ENCODE data around the gene AFAP1L2. TPM values are rescaled to one million over a fixed set of nuclear protein-coding genes. Genes with fewer than 3 reads are reported as not detected.

AFAP1L2 gene
- total RNA-seq, 1 experiment from 2014 or later = 2.1 TPM

- no peak for DNase-seq (ENCODE audit: low read depth in 1 of 2, low spot score in 2 of 2)
- Histone ChIP-seq H3K4me1 (replicated peaks) (peaks cover 25% of the 10 kb centered on the region), H3K27me3 (replicated peaks) (no peaks in the 10 kb centered on the region), H3K27ac (no peak overlapping the region), H3K9me3 (replicated peaks) (no peaks in the 10 kb centered on the region), H3K36me3 (no peaks in the 10 kb centered on the region), H3K4me3 (no peak overlapping the region)
Observed at GRCh38 chr10:114262496-114262895, 141.8 kb downstream of the AFAP1L2 start.

GRCh38 chr10:114261076-114261475, 143.2 kb downstream of the AFAP1L2 start:
- no peak overlapping the region for H3K4me3 ChIP-seq
- H3K27me3 ChIP-seq (replicated peaks) = no peaks in the 10 kb centered on the region
- H3K9me3 ChIP-seq (replicated peaks) = no peaks in the 10 kb centered on the region
- H3K27ac ChIP-seq = peak overlapping the region; percentile 29; the same call in 1 of the 2 replicates
- H3K36me3 ChIP-seq = no peaks in the 10 kb centered on the region
- peaks cover 25% of the 10 kb centered on the region for H3K4me1 ChIP-seq (replicated peaks)
- peak in 1 of 2 experiments; percentile 54 for DNase-seq (ENCODE audit: low read depth in 1 of 2, low spot score in 2 of 2)

- Histone ChIP-seq H3K4me1 (replicated peaks) (peaks cover 25% of the 10 kb centered on the region), H3K27ac (no peak overlapping the region; the same call in 1 of the 2 replicates), H3K36me3 (no peaks in the 10 kb centered on the region), H3K4me3 (no peak overlapping the region), H3K27me3 (replicated peaks) (no peaks in the 10 kb centered on the region), H3K9me3 (replicated peaks) (no peaks in the 10 kb centered on the region)
- DNase-seq (ENCODE audit: low read depth in 1 of 2, low spot score in 2 of 2) = no peak
Observed at GRCh38 chr10:114260366-114260765, 143.9 kb downstream of the AFAP1L2 start.

- no peak overlapping the region for H3K27ac ChIP-seq
- H3K27me3 ChIP-seq (replicated peaks) = no peaks in the 10 kb centered on the region
- no peak overlapping the region for H3K4me3 ChIP-seq
- no peaks in the 10 kb centered on the region for H3K36me3 ChIP-seq
- no peaks in the 10 kb centered on the region for H3K9me3 ChIP-seq (replicated peaks)
- DNase-seq (ENCODE audit: low read depth in 1 of 2, low spot score in 2 of 2) = no peak
- peaks cover 25% of the 10 kb centered on the region for H3K4me1 ChIP-seq (replicated peaks)
Observed at GRCh38 chr10:114259824-114260223, 144.5 kb downstream of the AFAP1L2 start.

- DNase-seq (ENCODE audit: low read depth in 1 of 2, low spot score in 2 of 2) = peak in 1 of 2 experiments; percentile 7
- no peaks in the 10 kb centered on the region for H3K27me3 ChIP-seq (replicated peaks)
- H3K9me3 ChIP-seq (replicated peaks) = no peaks in the 10 kb centered on the region
Observed at GRCh38 chr10:114258274-114258840, 145.9 kb downstream of the AFAP1L2 start.

GRCh38 chr10:114257498-114257897, 146.8 kb downstream of the AFAP1L2 start:
- Histone ChIP-seq H3K36me3 (no peaks in the 10 kb centered on the region), H3K27me3 (replicated peaks) (no peaks in the 10 kb centered on the region), H3K4me1 (replicated peaks) (peaks cover 25% of the 10 kb centered on the region), H3K4me3 (no peak overlapping the region), H3K9me3 (replicated peaks) (no peaks in the 10 kb centered on the region), H3K27ac (no peak overlapping the region)
- DNase-seq (ENCODE audit: low read depth in 1 of 2, low spot score in 2 of 2) = no peak

More at GRCh38 chr10:114258274-114258840, 145.9 kb downstream of the AFAP1L2 start:
- H3K27ac ChIP-seq = no peak overlapping the region
- H3K4me3 ChIP-seq = no peak overlapping the region
- H3K4me1 ChIP-seq (replicated peaks) = peaks cover 25% of the 10 kb centered on the region
- no peaks in the 10 kb centered on the region for H3K36me3 ChIP-seq

GRCh38 chr10:114256822-114257221, 147.5 kb downstream of the AFAP1L2 start:
- no peak for DNase-seq (ENCODE audit: low read depth in 1 of 2, low spot score in 2 of 2)
- Histone ChIP-seq H3K4me1 (replicated peaks) (peaks cover 25% of the 10 kb centered on the region), H3K36me3 (no peaks in the 10 kb centered on the region), H3K4me3 (no peak overlapping the region), H3K27ac (no peak overlapping the region), H3K9me3 (replicated peaks) (no peaks in the 10 kb centered on the region), H3K27me3 (replicated peaks) (no peaks in the 10 kb centered on the region)

GRCh38 chr10:114256008-114256765, 148.1 kb downstream of the AFAP1L2 start:
- Histone ChIP-seq H3K36me3 (no peaks in the 10 kb centered on the region), H3K9me3 (replicated peaks) (no peaks in the 10 kb centered on the region), H3K4me1 (replicated peaks) (peaks cover 19% of the 10 kb centered on the region), H3K27me3 (replicated peaks) (no peaks in the 10 kb centered on the region), H3K27ac (no peak overlapping the region), H3K4me3 (no peak overlapping the region)
- no peak for DNase-seq (ENCODE audit: low read depth in 1 of 2, low spot score in 2 of 2)

GRCh38 chr10:114255227-114255626, 149.1 kb downstream of the AFAP1L2 start:
- Histone ChIP-seq H3K27me3 (replicated peaks) (no peaks in the 10 kb centered on the region), H3K27ac (no peak overlapping the region), H3K9me3 (replicated peaks) (no peaks in the 10 kb centered on the region), H3K4me3 (no peak overlapping the region), H3K4me1 (replicated peaks) (peaks cover 10% of the 10 kb centered on the region), H3K36me3 (no peaks in the 10 kb centered on the region)
- no peak for DNase-seq (ENCODE audit: low read depth in 1 of 2, low spot score in 2 of 2)

- Histone ChIP-seq H3K9me3 (replicated peaks) (no peaks in the 10 kb centered on the region), H3K4me3 (no peak overlapping the region), H3K27me3 (replicated peaks) (no peaks in the 10 kb centered on the region), H3K27ac (no peak overlapping the region), H3K4me1 (replicated peaks) (peaks cover 1% of the 10 kb centered on the region; the same call in 1 of the 2 replicates), H3K36me3 (no peaks in the 10 kb centered on the region)
- DNase-seq (ENCODE audit: low read depth in 1 of 2, low spot score in 2 of 2) = no peak
Observed at GRCh38 chr10:114252883-114253282, 151.4 kb downstream of the AFAP1L2 start.

GRCh38 chr10:114252092-114252491, 152.2 kb downstream of the AFAP1L2 start:
- no peaks in the 10 kb centered on the region for H3K4me1 ChIP-seq (replicated peaks)
- no peaks in the 10 kb centered on the region for H3K36me3 ChIP-seq
- no peaks in the 10 kb centered on the region for H3K27me3 ChIP-seq (replicated peaks)
- H3K27ac ChIP-seq = no peak overlapping the region
- H3K4me3 ChIP-seq = no peak overlapping the region
- no peaks in the 10 kb centered on the region for H3K9me3 ChIP-seq (replicated peaks)
- no peak for DNase-seq (ENCODE audit: low read depth in 1 of 2, low spot score in 2 of 2)

- Histone ChIP-seq H3K27ac (no peak overlapping the region), H3K4me3 (no peak overlapping the region), H3K27me3 (replicated peaks) (no peaks in the 10 kb centered on the region), H3K9me3 (replicated peaks) (no peaks in the 10 kb centered on the region), H3K36me3 (no peaks in the 10 kb centered on the region), H3K4me1 (replicated peaks) (no peaks in the 10 kb centered on the region)
- no peak for DNase-seq (ENCODE audit: low read depth in 1 of 2, low spot score in 2 of 2)
Observed at GRCh38 chr10:114250716-114251115, 153.6 kb downstream of the AFAP1L2 start.

GRCh38 chr10:114250236-114250635, 154.1 kb downstream of the AFAP1L2 start:
- DNase-seq (ENCODE audit: low read depth in 1 of 2, low spot score in 2 of 2) = no peak
- no peaks in the 10 kb centered on the region for H3K27me3 ChIP-seq (replicated peaks)
- H3K27ac ChIP-seq = no peak overlapping the region
- no peaks in the 10 kb centered on the region for H3K36me3 ChIP-seq
- H3K4me1 ChIP-seq (replicated peaks) = no peaks in the 10 kb centered on the region
- H3K9me3 ChIP-seq (replicated peaks) = no peaks in the 10 kb centered on the region
- H3K4me3 ChIP-seq = no peak overlapping the region

- no peaks in the 10 kb centered on the region for H3K36me3 ChIP-seq
- no peak for DNase-seq (ENCODE audit: low read depth in 1 of 2, low spot score in 2 of 2)
Observed at GRCh38 chr10:114246679-114247305, 157.5 kb downstream of the AFAP1L2 start.

More at GRCh38 chr10:114246679-114247305, 157.5 kb downstream of the AFAP1L2 start:
- no peak overlapping the region for H3K27ac ChIP-seq
- peaks cover 28% of the 10 kb centered on the region for H3K27me3 ChIP-seq (replicated peaks)
- H3K4me3 ChIP-seq = no peak overlapping the region
- H3K9me3 ChIP-seq (replicated peaks) = no peaks in the 10 kb centered on the region
- H3K4me1 ChIP-seq (replicated peaks) = no peaks in the 10 kb centered on the region

Measured in SJSA1 (cell line).